IPS-18a (cell line): Measurements from ENCODE around the gene LAMA2.
"Not testable (repeated sequence)": the region's sequence is repeated elsewhere in the genome, so short reads cannot be mapped to it uniquely, and the experiment has no call there.

Experiments
- H3K27ac ChIP-seq: one replicate; pipeline ENCODE4 v1.5.1; 2013; ENCODE audit warnings: low read length
- H3K27me3 ChIP-seq: one replicate; pipeline ENCODE4 v1.6.1; 2013; ENCODE audit warnings: mild to moderate bottlenecking, low read length; ENCODE audit not compliant: control insufficient read depth, insufficient read depth
- H3K36me3 ChIP-seq: one replicate; pipeline ENCODE4 v1.6.1; 2013; ENCODE audit warnings: low read depth, low read length; ENCODE audit not compliant: control insufficient read depth
- H3K4me1 ChIP-seq: one replicate; pipeline ENCODE4 v1.6.1; 2013; ENCODE audit warnings: low read depth, low read length; ENCODE audit not compliant: control insufficient read depth
- H3K4me3 ChIP-seq: one replicate; pipeline ENCODE4 v1.5.1; 2013; ENCODE audit warnings: low read length
- H3K9ac ChIP-seq: one replicate; pipeline ENCODE4 v1.6.1; 2013; ENCODE audit warnings: mild to moderate bottlenecking, low read length, moderate library complexity
- H3K9me3 ChIP-seq: one replicate; pipeline ENCODE4 v1.6.1; 2013; ENCODE audit warnings: low read depth, low read length; ENCODE audit not compliant: control insufficient read depth

Gene LAMA2

DNA sequence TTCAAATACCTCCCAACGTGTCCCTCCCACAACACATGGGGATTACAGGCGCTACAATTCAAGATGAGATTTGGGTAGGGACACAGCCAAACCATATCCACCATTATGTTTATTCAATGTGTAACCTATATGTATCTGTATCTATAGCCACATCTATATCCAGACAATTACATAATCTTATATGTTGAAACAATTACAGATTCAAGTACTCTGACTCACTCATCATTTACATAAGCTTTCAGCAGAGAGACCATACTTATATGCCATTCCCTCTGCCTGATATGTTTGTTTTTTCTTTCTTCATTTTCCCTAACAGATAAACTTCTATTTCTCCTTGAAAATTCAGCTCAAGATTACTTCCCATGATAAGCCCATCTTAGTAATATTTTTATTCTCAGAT, 163.6 kb downstream of the LAMA2 start:
- Histone ChIP-seq H3K27ac (no peak overlapping the region), H3K9me3 (no peaks in the 10 kb centered on the region), H3K4me3 (no peak overlapping the region), H3K4me1 (no peaks in the 10 kb centered on the region), H3K9ac (no peak overlapping the region), H3K36me3 (no peaks in the 10 kb centered on the region), H3K27me3 (no peaks in the 10 kb centered on the region)

DNA sequence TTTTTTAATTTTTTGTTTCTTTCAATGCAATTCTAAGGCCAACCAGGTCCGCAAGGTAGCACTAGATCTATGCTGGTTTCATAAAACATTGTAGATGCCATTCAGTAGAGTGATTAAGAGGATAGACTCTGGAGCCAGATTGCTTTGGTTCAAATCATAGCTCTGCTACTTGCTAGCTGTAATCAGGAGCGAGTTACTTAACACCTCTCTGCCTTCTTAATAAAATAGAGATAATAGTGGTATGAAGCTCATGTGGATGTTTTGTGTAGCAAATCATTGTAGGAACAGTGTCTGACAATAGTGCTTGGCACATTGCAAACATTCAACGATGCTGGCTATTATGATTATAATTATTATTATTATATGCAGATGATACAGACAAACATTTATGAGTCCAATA, 164.9 kb downstream of the LAMA2 start:
- Histone ChIP-seq H3K9ac (no peak overlapping the region), H3K27me3 (no peaks in the 10 kb centered on the region), H3K9me3 (no peaks in the 10 kb centered on the region), H3K4me1 (no peaks in the 10 kb centered on the region), H3K36me3 (no peaks in the 10 kb centered on the region), H3K27ac (no peak overlapping the region), H3K4me3 (no peak overlapping the region)

DNA sequence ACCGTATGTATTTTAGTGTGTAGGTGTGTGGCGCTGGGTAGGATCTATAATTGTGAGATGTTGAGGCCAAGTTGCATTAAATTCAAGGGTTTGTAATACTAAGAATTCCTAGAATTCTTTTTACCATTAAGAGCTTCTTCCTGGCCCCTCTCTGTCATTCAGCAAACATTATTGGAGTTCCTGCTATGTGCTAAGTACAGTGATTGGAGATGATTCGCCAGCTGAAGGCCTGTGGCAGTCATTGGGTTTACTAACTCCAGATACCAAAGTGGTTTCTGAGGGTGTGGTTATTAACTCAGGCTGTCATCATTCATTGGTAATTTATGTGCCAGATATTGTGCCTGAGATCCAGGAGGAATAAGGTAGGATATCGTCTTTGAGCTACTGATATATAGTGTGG, 167.1 kb downstream of the LAMA2 start:
- Histone ChIP-seq H3K4me3 (no peak overlapping the region), H3K9me3 (no peaks in the 10 kb centered on the region), H3K4me1 (no peaks in the 10 kb centered on the region), H3K36me3 (no peaks in the 10 kb centered on the region), H3K27ac (no peak overlapping the region), H3K27me3 (no peaks in the 10 kb centered on the region), H3K9ac (no peak overlapping the region)

DNA sequence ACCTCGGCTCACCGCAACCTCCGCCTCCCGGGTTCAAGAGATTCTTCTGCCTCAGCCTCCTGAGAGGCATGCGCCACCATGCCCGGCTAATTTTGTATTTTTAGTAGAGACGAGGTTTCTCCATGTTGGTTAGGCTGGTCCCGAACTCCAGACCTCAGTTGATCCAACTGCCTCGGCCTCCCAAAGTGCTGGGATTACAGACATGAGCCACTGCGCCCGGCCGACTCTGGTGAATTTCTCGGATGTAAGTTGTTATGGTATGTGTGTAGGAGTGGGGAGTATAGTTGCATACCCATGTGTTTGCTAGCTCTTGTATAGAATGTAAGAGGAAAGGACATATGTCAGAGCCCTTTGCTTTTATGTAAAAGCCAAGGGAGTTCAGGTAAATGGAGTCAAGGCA, 170.2 kb downstream of the LAMA2 start:
- H3K4me3 ChIP-seq, H3K9me3 ChIP-seq, H3K27ac ChIP-seq, H3K36me3 ChIP-seq, H3K4me1 ChIP-seq, H3K9ac ChIP-seq, H3K27me3 ChIP-seq: not testable (repeated sequence)

DNA sequence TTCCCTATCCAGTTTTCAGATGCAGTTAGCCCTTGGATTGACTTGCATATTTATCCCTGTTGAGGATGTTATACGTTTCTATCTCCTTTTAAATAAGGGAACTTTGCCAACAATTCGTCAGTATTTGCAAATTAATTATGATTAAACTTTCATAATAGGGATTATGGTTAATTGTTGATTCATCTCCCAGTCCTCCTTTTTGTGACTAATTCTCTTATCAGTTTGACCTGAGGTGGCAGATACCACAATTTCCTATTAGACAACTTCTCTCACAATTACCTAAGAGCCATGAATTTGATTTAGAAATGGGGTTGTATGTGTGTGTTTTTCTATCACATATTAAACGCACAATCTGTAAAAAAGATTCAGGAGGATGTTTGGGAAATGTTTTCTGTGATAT, 172.9 kb downstream of the LAMA2 start:
- no peaks in the 10 kb centered on the region for H3K36me3 ChIP-seq
- H3K4me1 ChIP-seq: no peaks in the 10 kb centered on the region

DNA sequence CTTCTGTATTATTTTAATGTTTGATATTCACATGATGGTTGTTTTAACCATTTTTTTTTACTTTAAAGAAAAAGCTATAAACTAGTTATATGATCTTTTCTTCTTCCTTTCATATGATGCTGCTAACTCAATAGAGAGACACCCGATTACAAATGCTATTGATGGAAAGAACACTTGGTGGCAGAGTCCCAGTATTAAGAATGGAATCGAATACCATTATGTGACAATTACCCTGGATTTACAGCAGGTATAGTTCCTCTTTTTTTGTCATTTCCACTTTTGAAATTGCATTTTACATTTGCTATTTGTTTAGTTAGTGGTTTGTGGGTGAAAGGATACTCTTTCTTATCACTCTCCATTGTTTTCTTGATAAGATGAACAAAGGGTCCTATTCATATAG, 176.7 kb downstream of the LAMA2 start:
- H3K27ac ChIP-seq: no peak overlapping the region
- no peaks in the 10 kb centered on the region for H3K36me3 ChIP-seq
- no peaks in the 10 kb centered on the region for H3K4me1 ChIP-seq
- no peak overlapping the region for H3K9ac ChIP-seq
- H3K4me3 ChIP-seq: no peak overlapping the region
- no peaks in the 10 kb centered on the region for H3K9me3 ChIP-seq
- H3K27me3 ChIP-seq: no peaks in the 10 kb centered on the region

More for the DNA sequence above, 172.9 kb downstream of the LAMA2 start:
- H3K9me3 ChIP-seq: no peaks in the 10 kb centered on the region
- H3K27me3 ChIP-seq: no peaks in the 10 kb centered on the region
- no peak overlapping the region for H3K4me3 ChIP-seq
- H3K27ac ChIP-seq: no peak overlapping the region
- no peak overlapping the region for H3K9ac ChIP-seq

DNA sequence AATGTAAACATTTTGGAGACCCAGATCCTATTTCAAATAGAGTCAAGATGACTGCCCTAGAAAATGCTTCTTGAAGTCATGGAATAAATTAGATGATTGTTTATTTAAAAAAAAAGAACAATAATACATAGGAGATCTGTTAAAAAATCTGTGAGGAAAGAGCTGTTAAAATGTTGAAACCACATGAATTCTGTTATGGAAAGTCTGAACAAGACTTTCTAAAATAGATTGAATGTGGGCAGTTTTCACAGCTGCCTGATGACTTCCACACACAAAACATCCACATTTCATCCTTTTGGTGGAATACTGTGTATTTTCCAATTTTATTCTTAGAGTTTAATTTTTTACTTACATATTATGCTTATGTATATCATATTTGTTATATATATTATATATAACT, 186.1 kb downstream of the LAMA2 start:
- Histone ChIP-seq H3K27ac (no peak overlapping the region), H3K4me3 (no peak overlapping the region), H3K9me3 (no peaks in the 10 kb centered on the region), H3K4me1 (no peaks in the 10 kb centered on the region), H3K9ac (no peak overlapping the region), H3K27me3 (no peaks in the 10 kb centered on the region), H3K36me3 (no peaks in the 10 kb centered on the region)

DNA sequence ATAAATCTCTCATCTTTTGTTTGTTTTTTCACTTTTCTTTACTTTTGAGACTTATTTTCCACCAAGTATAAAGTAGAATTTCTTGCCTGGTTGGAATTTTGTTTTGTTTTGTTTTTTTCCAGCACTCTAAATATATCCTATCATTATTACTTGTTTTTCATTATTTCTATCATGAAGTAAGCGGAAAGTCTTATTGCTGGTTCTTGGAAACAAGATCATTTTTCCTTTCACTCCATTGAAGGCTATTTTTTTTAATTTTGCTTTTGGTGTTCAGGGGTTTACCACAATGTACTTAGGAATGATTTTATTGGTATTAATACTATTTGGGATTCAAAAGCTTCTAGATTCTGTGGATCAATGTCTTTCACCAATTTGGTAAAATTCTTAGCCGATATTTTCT, 190.1 kb downstream of the LAMA2 start:
- H3K9me3 ChIP-seq: no peaks in the 10 kb centered on the region

DNA sequence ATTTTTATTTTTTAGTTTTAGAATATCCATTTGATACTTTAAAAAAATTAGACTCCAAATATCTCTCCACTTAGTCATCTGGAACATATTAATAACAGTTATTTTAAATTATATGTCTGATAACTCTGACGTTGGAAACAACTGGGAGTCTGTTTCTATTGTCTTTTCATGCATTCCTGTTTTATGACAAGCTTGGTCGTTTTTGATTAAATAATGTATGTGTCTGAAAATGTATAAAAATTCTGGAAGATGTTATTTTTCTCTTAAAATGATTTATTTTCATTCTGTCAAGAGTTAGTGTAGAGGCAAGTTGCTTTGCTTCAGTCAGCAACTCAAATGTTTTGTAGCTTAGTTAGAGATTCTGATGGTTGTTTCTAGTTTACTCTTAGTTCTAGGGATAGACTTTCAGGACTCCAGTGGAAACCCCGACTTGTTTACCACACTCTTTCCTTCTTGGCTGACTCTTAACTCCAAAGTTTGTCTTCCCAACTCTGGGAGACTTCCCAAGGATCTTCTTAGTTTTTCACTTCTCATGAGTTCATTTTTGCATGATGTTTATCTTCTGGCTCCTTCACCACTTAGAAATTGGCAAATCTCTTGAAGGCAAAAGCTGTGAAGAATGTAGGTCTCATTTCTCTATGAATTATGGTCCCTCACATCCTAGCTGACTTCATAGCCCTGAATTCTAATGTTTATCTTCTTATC, 190.9 kb downstream of the LAMA2 start:
- no peak overlapping the region for H3K9ac ChIP-seq
- H3K4me1 ChIP-seq: no peaks in the 10 kb centered on the region
- H3K36me3 ChIP-seq: no peaks in the 10 kb centered on the region
- no peak overlapping the region for H3K4me3 ChIP-seq
- H3K27me3 ChIP-seq: no peaks in the 10 kb centered on the region
- no peaks in the 10 kb centered on the region for H3K9me3 ChIP-seq
- H3K27ac ChIP-seq: no peak overlapping the region

More for the DNA sequence above, 190.1 kb downstream of the LAMA2 start:
- Histone ChIP-seq H3K4me3 (no peak overlapping the region), H3K4me1 (no peaks in the 10 kb centered on the region), H3K9ac (no peak overlapping the region), H3K27ac (no peak overlapping the region), H3K36me3 (no peaks in the 10 kb centered on the region), H3K27me3 (no peaks in the 10 kb centered on the region)

DNA sequence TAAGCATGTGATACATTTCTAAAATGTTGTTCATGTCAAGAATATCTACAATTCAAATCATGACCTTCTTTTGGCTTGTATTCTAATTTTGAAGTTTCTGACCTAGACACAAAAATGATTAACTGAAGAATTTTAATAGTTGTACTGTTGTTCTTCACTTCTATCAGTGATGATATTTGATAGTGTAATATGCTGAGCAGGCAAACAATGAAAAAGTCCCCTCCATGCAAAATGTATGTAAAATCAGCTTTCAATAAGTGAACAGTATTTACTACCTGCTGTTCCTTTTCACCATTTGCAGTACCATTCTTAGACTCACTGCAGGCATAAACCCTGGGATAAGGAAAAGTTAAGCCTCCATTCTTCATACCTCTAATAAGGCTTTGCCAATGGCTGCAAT, 201.5 kb downstream of the LAMA2 start:
- Histone ChIP-seq H3K27ac (no peak overlapping the region), H3K4me3 (no peak overlapping the region), H3K27me3 (no peaks in the 10 kb centered on the region), H3K9ac (no peak overlapping the region), H3K36me3 (no peaks in the 10 kb centered on the region), H3K9me3 (no peaks in the 10 kb centered on the region), H3K4me1 (no peaks in the 10 kb centered on the region)

DNA sequence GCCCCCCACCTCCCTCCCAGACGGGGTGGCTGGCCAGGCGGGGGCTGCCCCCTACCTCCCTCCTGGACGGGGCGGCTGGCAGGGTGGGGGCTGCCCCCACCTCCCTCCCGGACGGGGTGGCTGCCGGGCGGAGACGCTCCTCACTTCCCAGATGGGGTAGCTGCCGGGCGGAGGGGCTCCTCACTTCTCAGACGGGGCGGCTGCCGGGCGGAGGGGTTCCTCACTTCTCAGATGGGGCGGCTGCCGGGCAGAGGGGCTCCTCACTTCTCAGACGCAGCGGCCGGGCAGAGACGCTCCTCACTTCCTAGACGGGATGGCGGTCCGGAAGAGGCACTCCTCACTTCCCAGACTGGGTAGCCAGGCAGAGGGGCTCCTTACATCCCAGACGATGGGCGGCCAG, 205.5 kb downstream of the LAMA2 start:
- H3K27ac ChIP-seq, H3K4me1 ChIP-seq, H3K9ac ChIP-seq, H3K4me3 ChIP-seq, H3K9me3 ChIP-seq, H3K27me3 ChIP-seq, H3K36me3 ChIP-seq: not testable (repeated sequence)

DNA sequence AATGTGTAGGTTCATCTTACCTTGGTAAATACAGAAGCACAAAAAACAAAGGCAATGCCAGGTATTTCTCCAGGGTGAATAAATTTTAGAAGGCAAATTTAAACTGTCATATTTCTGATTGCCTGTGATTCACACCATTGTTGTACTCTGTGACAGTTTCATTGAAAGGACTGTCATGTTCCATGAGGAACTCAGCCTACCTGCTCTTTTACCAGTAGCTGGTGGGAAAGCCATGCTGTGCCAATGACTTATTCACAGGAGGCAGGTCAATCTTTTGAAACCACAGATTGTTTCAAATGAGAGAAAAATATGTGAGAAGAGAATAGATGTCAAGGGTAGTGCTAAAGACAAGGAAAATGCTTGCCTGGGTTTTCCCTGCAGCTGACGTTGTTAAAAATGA, 206.4 kb downstream of the LAMA2 start:
- no peak overlapping the region for H3K4me3 ChIP-seq
- H3K9ac ChIP-seq: no peak overlapping the region
- H3K27me3 ChIP-seq: no peaks in the 10 kb centered on the region
- no peak overlapping the region for H3K27ac ChIP-seq
- no peaks in the 10 kb centered on the region for H3K36me3 ChIP-seq
- no peaks in the 10 kb centered on the region for H3K4me1 ChIP-seq
- no peaks in the 10 kb centered on the region for H3K9me3 ChIP-seq
